LoVo (cell line): ENCODE results near the gene PRPF4.

Experiments used
- DNase-seq: peaks from one replicate; pipeline ENCODE4 v3.0.0-alpha.2; 2016; ENCODE audit warnings: low spot score

PRPF4 gene

GRCh38 chr9:113311961-113312360 lies 36.5 kb downstream of the PRPF4 start:
- DNase-seq: no peak

GRCh38 chr9:113313261-113313660 lies 37.8 kb downstream of the PRPF4 start:
- DNase-seq: no peak

DNA sequence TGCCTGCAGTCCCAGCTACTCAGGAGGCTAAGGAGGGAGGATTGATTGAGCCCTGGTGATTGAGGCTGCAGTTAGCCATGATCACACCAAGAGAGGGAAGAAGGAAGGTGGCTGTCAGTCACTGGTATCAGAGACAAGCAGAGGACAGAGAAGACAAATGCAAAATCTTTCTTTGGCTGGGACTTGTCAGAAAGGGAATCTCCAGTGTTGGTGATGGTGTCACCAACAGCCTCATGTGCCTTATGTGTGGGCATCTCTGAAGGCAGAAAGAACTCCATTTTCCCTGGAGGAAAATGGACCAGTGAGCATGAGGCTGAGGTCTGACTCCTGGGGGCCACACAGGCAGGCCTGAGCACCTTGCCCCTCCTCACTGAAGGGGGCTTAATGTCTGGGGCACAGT lies 39.8 kb downstream of the PRPF4 start:
- no peak for DNase-seq

- no peak for DNase-seq
These were observed 40.6 kb downstream of the PRPF4 start for GRCh38 chr9:113316030-113316429.

GRCh38 chr9:113317777-113318176 lies 42.3 kb downstream of the PRPF4 start:
- DNase-seq: no peak

DNA sequence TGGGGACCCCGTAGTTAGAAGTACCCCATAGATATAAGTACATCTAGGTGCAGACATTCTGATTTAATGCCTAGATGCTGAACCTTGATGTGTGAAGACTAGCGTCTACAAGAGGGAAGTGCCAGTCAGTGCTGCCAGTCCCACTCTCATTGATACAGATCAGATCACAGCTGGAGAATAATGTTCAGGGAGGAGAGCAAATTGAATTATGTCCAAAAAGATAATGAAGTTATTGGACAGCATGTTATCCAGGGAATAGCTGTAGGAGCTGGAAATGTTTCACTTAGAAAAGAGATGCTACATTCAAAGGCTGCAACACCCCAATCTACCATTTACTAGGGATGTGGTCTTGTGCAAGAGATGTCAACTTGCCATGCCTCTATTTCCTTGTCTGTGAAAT lies 43.6 kb downstream of the PRPF4 start:
- DNase-seq: no peak

DNA sequence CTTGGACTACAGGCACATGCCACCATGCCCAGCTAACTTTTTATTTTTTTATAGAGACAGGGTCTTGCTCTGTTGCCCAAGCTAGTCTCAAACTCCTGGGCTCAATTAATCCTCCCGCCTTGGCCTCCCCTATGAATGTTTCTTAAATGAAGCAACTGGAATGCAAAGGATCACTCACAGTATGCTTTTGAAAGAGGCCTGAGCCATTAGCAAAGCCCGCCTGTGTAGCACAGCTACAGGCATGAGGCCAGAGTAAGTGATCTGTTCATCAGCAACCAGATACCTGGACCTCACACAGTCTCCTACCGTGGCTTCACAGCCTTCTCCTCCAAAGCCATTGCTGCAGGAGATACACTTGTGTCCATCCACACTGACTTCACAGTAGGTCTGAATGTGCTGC lies 44.6 kb downstream of the PRPF4 start:
- no peak for DNase-seq

DNA sequence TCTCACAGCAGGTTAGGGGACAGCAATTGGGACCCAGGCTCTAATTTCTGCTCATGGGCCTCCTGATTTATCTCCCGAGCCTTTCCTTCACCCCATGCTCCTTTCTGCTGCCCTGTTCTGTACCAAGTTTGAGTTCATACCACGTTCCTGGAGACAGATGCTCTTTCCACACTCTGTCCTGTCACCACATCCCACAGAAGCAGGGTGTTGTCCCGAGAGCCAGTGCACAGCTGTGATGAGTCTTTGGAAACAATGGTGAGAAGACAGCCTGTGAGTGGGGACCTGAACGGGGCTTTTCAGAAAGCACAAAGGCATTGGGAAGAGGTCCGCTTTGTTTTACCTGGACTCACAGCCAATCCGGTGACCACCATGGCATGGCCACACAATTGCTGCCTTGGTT lies 47.2 kb downstream of the PRPF4 start:
- no peak for DNase-seq

DNA sequence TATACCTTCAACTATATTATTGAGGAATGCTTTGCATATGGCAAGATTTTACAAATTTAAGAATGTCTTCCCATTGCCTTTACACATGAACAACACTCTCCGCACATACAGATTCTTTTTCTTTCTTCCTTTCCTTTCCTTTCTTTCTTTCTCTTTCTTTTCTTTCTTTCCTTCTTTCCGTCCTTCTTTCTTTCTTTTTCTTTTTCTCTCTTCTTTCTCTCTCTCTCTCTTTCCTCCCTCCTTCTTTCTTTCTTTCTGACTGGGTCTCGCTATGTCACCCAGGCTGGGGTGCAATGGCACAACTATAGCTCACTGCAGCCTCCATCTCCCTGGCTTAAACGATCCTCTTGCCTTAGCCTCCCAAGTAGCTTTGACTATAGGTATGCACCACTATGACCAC lies 50.8 kb downstream of the PRPF4 start:
- no peak for DNase-seq

DNA sequence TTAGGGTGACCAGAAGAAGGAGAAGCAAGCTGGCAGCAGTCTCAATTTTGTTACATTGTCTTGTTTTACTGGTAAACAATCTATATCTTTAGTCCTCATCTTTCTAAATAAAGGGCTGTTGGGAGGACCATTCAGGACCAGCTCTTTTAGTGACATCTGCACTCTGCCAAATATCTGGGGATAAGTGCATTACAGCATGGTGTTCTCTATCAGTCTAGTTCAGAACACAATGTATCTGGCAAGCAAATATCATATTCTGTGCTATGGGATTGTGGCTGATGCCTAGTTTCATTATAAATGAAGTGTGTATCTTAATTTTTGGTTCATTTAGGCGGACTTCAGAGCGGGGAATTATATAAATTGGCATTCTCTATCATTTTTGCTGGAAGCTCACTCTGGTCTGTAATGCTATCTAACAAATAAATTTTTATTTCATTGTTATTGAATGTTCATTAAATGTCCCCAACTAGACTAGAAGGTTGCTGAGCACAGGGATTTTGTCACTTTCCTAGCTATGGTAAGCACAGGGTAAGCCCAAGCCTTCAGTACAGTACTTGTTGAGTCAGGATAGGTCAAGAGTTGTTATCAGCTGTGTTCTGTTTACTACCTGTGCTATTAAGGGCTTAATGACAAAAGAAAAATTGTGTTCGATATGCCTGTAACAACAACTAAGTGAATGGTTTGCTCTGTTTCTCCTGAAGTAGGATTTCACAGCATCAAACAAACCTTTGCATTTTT lies 52.8 kb downstream of the PRPF4 start:
- DNase-seq: no peak

DNA sequence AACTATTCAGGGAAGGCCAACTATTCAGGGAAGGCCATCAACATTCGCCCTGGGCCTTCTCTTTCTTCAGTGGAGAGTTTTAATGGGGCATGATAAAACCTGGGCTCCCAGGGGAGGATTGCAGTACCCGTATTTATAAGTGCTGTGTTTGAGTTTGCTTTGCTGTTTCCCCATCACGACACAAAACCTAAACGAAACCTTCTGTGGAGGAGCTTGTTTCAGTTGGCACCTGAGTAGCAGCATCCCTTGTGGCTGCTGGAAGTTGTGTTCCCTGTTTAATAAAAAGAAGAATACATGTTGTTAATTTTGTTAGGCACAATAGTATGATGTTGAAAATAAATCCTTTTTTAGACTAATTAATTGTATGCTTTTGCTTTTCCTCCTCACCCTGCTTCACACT lies 56.3 kb downstream of the PRPF4 start:
- no peak for DNase-seq

- no peak for DNase-seq
These were observed 62.3 kb downstream of the PRPF4 start for GRCh38 chr9:113337714-113338113.

GRCh38 chr9:113340011-113340699 lies 64.7 kb downstream of the PRPF4 start, which contains the start of gene WDR31:
TSS of gene WDR31 (minus strand) at chr9:113340275. CDS start at chr9:113332022, 8,253 bp downstream.
- DNase-seq: peak; percentile 89

DNA sequence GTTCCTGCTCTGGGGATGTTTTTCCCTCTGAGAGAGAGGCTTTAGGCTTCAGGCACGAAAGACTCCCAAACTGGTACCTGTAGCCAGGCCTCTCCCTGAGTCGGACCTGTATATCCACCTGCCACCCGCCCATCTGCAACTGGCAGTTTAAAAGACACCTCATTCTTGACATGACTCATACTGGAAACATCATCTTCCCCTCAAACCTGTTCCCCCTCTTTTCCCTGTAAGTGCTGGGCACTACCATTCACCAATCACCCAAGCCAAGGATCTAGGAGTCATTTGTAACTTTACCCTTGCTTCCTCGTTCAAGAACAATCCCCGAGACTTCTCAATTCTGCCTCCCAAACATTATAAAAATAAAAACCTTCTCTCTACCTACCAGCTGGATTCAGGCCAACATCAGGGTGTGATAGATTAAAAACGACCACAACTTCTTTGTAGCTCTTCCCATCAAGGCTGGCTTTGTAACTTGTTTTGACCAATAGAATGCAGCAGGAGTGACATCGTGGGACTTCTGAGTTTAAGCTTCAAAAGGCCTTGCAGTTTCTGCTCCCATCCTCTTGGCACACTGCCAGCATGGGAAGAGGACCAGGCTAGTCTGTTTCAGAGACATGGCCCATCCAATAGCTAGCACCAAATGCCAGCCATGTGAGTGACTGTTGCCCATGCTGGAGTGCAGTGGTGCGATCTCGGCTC lies 66.4 kb downstream of the PRPF4 start:
- peak; percentile 70 for DNase-seq
